ENCODE results near the gene IFITM2.

Gene IFITM2

DNA sequence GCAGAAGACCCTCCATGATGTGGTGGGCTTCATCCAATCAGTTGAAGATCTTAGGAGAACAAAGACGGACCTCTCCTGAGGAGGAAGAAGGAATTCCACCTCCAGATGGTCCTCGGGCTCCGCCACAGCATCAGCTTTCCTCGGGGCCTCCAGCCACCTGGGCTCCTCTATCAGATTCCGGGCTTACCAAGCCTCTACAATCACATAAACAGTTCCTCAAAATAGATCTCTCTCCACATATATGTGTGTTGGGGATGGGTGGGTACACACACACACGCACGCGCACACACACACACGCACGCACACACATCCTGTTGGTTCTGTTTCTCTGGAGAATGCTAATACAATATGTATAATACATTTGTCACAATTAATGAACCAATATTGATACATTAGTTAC, 48.2 kb upstream of the IFITM2 start (continued):
- TF ChIP-seq RBAK (tag by site-specific recombination; IDR thresholded peaks at IDR 0.05), result no peak

DNA sequence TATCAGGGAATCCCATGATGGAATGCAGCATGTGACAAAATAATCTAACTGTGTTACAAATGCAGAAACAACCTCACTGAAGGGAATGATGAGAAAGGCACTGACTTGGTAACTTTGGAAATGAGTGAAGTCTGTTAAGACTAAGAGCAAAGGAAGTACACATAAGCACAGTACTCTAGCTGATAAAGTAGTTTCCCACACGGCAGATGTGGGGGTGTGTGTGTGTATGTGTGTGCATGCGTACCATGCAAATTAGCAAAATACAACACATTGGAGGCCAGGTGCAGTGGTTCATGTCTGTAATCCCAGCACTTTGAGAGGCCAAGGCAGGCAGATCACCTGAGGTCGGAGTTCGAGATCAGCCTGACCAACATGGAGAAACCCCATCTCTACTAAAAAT, 46.0 kb upstream of the IFITM2 start:
- TF ChIP-seq SP7 (tag by site-specific recombination; IDR thresholded peaks at IDR 0.05) (no peak), ZNF626 (tag by site-specific recombination; IDR thresholded peaks at IDR 0.05) (no peak), ZNF266 (tag by site-specific recombination; IDR thresholded peaks at IDR 0.05; ENCODE audit: low read depth) (no peak), SETDB1 (IDR thresholded peaks at IDR 0.05; ENCODE audit: insufficient read length, low read length) (peak; percentile 37)
- TF ChIP-seq, protein P1, sequence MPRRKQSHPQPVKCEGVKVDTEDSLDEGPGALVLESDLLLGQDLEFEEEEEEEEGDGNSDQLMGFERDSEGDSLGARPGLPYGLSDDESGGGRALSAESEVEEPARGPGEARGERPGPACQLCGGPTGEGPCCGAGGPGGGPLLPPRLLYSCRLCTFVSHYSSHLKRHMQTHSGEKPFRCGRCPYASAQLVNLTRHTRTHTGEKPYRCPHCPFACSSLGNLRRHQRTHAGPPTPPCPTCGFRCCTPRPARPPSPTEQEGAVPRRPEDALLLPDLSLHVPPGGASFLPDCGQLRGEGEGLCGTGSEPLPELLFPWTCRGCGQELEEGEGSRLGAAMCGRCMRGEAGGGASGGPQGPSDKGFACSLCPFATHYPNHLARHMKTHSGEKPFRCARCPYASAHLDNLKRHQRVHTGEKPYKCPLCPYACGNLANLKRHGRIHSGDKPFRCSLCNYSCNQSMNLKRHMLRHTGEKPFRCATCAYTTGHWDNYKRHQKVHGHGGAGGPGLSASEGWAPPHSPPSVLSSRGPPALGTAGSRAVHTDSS (tag by site-specific recombination; IDR thresholded peaks at IDR 0.05), result no peak
- TF ChIP-seq, protein P2, sequence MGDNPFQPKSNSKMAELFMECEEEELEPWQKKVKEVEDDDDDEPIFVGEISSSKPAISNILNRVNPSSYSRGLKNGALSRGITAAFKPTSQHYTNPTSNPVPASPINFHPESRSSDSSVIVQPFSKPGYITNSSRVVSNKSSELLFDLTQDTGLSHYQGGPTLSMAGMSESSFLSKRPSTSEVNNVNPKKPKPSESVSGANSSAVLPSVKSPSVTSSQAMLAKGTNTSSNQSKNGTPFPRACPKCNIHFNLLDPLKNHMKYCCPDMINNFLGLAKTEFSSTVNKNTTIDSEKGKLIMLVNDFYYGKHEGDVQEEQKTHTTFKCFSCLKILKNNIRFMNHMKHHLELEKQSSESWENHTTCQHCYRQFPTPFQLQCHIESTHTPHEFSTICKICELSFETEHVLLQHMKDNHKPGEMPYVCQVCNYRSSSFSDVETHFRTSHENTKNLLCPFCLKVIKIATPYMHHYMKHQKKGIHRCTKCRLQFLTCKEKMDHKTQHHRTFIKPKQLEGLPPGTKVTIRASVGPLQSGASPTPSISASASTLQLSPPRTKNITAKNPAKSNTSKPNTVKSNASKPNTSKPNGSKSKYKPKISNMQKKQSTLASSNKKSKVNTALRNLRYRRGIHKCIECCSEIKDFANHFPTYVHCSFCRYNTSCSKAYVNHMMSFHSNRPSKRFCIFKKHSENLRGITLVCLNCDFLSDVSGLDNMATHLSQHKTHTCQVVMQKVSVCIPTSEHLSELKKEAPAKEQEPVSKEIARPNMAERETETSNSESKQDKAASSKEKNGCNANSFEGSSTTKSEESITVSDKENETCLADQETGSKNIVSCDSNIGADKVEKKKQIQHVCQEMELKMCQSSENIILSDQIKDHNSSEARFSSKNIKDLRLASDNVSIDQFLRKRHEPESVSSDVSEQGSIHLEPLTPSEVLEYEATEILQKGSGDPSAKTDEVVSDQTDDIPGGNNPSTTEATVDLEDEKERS (tag by site-specific recombination; IDR thresholded peaks at IDR 0.05), result no peak
- Histone ChIP-seq H3K4me1 (ENCODE audit: control insufficient read depth, insufficient read depth, low read length) (no peaks in the 10 kb centered on the region), H3K27ac (ENCODE audit: extremely low read depth, low read depth, low read length) (no peak overlapping the region), H3K9me3 (ENCODE audit: control insufficient read depth, insufficient read depth, low read depth, low read length) (no peaks in the 10 kb centered on the region), H3K4me3 (ENCODE audit: low read depth, low read length) (no peak overlapping the region), H3K36me3 (ENCODE audit: control insufficient read depth in 2 of 2, insufficient read depth in 1 of 2, low read length in 2 of 2) (no peaks in the 10 kb centered on the region)
- ChIA-PET POLR2A (no interaction called here), CTCF (interaction anchor here (0.6 to 3.3 kb wide), 3 partner anchors 11 to 103 kb away, joined by 3 to 30 read pairs (median 3); no protein-coding TSS in a partner anchor)

DNA sequence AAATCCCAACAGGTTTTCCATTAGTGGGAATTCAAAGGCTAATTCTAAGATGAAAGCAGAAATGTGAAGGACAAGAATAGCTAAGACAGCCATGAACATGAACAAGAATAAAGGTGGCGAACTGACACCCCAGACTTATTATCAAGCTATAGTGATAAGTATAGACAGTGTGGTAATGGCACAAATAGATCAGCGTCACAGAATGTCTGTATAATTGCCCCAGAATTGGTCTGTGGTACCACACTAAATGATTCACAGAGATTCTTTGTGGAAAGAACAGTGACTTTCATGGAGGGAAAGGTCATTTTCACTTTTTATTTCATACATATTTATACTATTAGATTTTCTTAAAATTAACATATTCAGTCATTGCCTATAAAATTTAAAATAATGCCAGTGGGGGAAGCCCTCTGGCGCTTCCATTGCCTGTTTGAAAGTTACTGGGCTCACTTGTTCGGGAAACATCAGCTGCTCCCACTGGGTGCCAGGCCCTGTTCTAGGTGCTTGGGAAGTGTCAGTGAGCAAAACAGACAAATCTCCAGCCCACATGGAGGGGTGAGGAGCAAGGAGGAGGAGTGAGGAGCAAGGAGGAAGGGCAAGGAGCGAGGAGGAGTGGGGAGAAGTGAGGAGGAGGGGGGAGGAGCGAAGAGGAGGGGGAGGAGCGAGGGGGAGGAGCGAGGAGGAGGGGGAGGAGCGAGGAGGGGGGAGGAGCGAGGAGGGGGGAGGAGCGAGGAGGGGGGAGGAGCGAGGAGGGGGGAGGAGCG, 40.8 kb upstream of the IFITM2 start:
- H3K9me3 ChIP-seq (ENCODE audit: control insufficient read depth, insufficient read depth, low read depth, low read length), result no peaks in the 10 kb centered on the region
- H3K4me3 ChIP-seq (ENCODE audit: low read depth, low read length), result no peak overlapping the region
- TF ChIP-seq HOXD13 (CRISPR knock-in tag; IDR thresholded peaks at IDR 0.05; ENCODE audit: borderline replicate concordance), result no peak
- no peak for TF ChIP-seq ZFP3 (tag by site-specific recombination; IDR thresholded peaks at IDR 0.05; ENCODE audit: low read depth)
- no peak for TF ChIP-seq YY1 (tag by site-specific recombination; IDR thresholded peaks at IDR 0.05)
- TF ChIP-seq ZNF146 (tag by site-specific recombination; IDR thresholded peaks at IDR 0.05), result no peak
- no peak for TF ChIP-seq FEZF1 (tag by site-specific recombination; IDR thresholded peaks at IDR 0.05)
- TF ChIP-seq GLIS2 (tag by site-specific recombination; IDR thresholded peaks at IDR 0.05), result no peak
- TF ChIP-seq ZNF157 (tag by site-specific recombination; IDR thresholded peaks at IDR 0.05), result no peak
- TF ChIP-seq ZNF292 (tag by site-specific recombination; IDR thresholded peaks at IDR 0.05; ENCODE audit: borderline replicate concordance, low read depth), result no peak
- TF ChIP-seq ZNF768 (tag by site-specific recombination; IDR thresholded peaks at IDR 0.05), result no peak
- no peak for TF ChIP-seq ZNF416 (tag by site-specific recombination; IDR thresholded peaks at IDR 0.05)
- TF ChIP-seq ZNF791 (tag by site-specific recombination; IDR thresholded peaks at IDR 0.05), result no peak
- no peak for TF ChIP-seq ZNF548 (tag by site-specific recombination; IDR thresholded peaks at IDR 0.05)
- TF ChIP-seq GLI4 (tag by site-specific recombination; IDR thresholded peaks at IDR 0.05), result no peak
- TF ChIP-seq BCL11A (tag by site-specific recombination; IDR thresholded peaks at IDR 0.05; ENCODE audit: low read depth), result no peak
- TF ChIP-seq TRIM28 (IDR thresholded peaks at IDR 0.05; ENCODE audit: borderline replicate concordance, low read length), result no peak
- no peak for TF ChIP-seq ZNF473 (tag by site-specific recombination; IDR thresholded peaks at IDR 0.05)
- TF ChIP-seq, protein P3, sequence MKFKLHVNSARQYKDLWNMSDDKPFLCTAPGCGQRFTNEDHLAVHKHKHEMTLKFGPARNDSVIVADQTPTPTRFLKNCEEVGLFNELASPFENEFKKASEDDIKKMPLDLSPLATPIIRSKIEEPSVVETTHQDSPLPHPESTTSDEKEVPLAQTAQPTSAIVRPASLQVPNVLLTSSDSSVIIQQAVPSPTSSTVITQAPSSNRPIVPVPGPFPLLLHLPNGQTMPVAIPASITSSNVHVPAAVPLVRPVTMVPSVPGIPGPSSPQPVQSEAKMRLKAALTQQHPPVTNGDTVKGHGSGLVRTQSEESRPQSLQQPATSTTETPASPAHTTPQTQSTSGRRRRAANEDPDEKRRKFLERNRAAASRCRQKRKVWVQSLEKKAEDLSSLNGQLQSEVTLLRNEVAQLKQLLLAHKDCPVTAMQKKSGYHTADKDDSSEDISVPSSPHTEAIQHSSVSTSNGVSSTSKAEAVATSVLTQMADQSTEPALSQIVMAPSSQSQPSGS (tag by site-specific recombination; IDR thresholded peaks at IDR 0.05; ENCODE audit: low read depth), result no peak
- TF ChIP-seq SCRT2 (tag by site-specific recombination; IDR thresholded peaks at IDR 0.05), result no peak
- TF ChIP-seq, protein P4, sequence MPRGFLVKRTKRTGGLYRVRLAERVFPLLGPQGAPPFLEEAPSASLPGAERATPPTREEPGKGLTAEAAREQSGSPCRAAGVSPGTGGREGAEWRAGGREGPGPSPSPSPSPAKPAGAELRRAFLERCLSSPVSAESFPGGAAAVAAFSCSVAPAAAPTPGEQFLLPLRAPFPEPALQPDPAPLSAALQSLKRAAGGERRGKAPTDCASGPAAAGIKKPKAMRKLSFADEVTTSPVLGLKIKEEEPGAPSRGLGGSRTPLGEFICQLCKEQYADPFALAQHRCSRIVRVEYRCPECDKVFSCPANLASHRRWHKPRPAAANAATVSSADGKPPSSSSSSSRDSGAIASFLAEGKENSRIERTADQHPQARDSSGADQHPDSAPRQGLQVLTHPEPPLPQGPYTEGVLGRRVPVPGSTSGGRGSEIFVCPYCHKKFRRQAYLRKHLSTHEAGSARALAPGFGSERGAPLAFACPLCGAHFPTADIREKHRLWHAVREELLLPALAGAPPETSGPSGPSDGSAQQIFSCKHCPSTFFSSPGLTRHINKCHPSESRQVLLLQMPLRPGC (tag by site-specific recombination; IDR thresholded peaks at IDR 0.05), result no peak
- no peak for TF ChIP-seq ZNF311 (tag by site-specific recombination; IDR thresholded peaks at IDR 0.05; ENCODE audit: borderline replicate concordance)
- POLR2A ChIA-PET, result no interaction called here
- no peaks in the 10 kb centered on the region for H3K36me3 ChIP-seq (ENCODE audit: control insufficient read depth in 2 of 2, insufficient read depth in 1 of 2, low read length in 2 of 2)
- CTCF ChIA-PET, result interaction anchor here (1.1 to 1.8 kb wide), 2 partner anchors 16 to 182 kb away, joined by 3 to 5 read pairs; no protein-coding TSS in a partner anchor
- no peak overlapping the region for H3K27ac ChIP-seq (ENCODE audit: extremely low read depth, low read depth, low read length)
- H3K4me1 ChIP-seq (ENCODE audit: control insufficient read depth, insufficient read depth, low read length), result no peaks in the 10 kb centered on the region
